Ectodermal cell (in vitro differentiated cells): ENCODE measurements around the gene NAB2.
"Not testable (repeated sequence)": the region's sequence is repeated elsewhere in the genome, so short reads cannot be mapped to it uniquely, and the experiment has no call there.

Source experiments
- H3K27ac ChIP-seq: 2 replicates; pipeline ENCODE4 v1.7.0; 2013; ENCODE audit warnings: mild to moderate bottlenecking, low read depth, low read length; ENCODE audit not compliant: insufficient read depth, poor library complexity, severe bottlenecking
- H3K27me3 ChIP-seq: 2 replicates; pipeline ENCODE4 v1.7.0; 2013; ENCODE audit warnings: mild to moderate bottlenecking, low read length; ENCODE audit not compliant: insufficient read depth, control insufficient read depth, poor library complexity, severe bottlenecking
- H3K36me3 ChIP-seq: one replicate; pipeline ENCODE4 v1.7.0; 2013; ENCODE audit warnings: low read length; ENCODE audit not compliant: control insufficient read depth, insufficient read depth
- H3K4me1 ChIP-seq: one replicate; pipeline ENCODE4 v1.7.0; 2013; ENCODE audit warnings: low read length; ENCODE audit not compliant: control insufficient read depth, insufficient read depth
- H3K4me3 ChIP-seq: 2 replicates; pipeline ENCODE4 v1.7.0; 2013; ENCODE audit warnings: low read depth, low read length, control low read depth; ENCODE audit not compliant: insufficient read depth
- H3K9me3 ChIP-seq: 2 replicates; pipeline ENCODE4 v1.7.0; 2013; ENCODE audit warnings: mild to moderate bottlenecking, low read length, moderate library complexity; ENCODE audit not compliant: control insufficient read depth
- WGBS, 2 experiments: methylation state at CpG; one replicate each; pipeline ENCODE4 v1.1.7; 2013; ENCODE audit warnings: missing lambda C conversion rate in 2 of 2; 5-methylcytosine and 5-hydroxymethylcytosine counted together

Gene NAB2

GRCh38 chr12:57048423-57049118, 40.3 kb upstream of the NAB2 start:
- no peaks in the 10 kb centered on the region for H3K4me1 ChIP-seq
- H3K27ac ChIP-seq: no peak overlapping the region
- H3K9me3 ChIP-seq: no peaks in the 10 kb centered on the region
- H3K36me3 ChIP-seq: no peaks in the 10 kb centered on the region
- WGBS, 2 experiments: 69 to 89% methylated on average over 1 of the region's 1 CpG
- H3K27me3 ChIP-seq: no peaks in the 10 kb centered on the region
- H3K4me3 ChIP-seq: no peak overlapping the region

GRCh38 chr12:57049119-57049446, 39.8 kb upstream of the NAB2 start:
- Histone ChIP-seq H3K9me3 (no peaks in the 10 kb centered on the region), H3K4me3 (no peak overlapping the region), H3K27me3 (no peaks in the 10 kb centered on the region), H3K36me3 (no peaks in the 10 kb centered on the region), H3K4me1 (no peaks in the 10 kb centered on the region), H3K27ac (no peak overlapping the region)
- WGBS, 2 experiments: 92 to 95% methylated on average over 4 of the region's 4 CpGs

GRCh38 chr12:57049890-57050289, 39.0 kb upstream of the NAB2 start, which contains the start of gene MYO1A:
MYO1A (minus strand) TSS chr12:57050129; CDS start chr12:57048323, 1,806 bp downstream.
- H3K4me1 ChIP-seq: no peaks in the 10 kb centered on the region
- no peaks in the 10 kb centered on the region for H3K27me3 ChIP-seq
- no peak within 1 kb of the TSS for H3K27ac ChIP-seq
- no peak within 1 kb of the TSS for H3K4me3 ChIP-seq
- H3K9me3 ChIP-seq: no peaks in the 10 kb centered on the region
- no peaks in the 10 kb centered on the region for H3K36me3 ChIP-seq
- WGBS, 2 experiments: 62 to 70% methylated on average over 2 of the region's 2 CpGs

- Histone ChIP-seq H3K9me3 (no peaks in the 10 kb centered on the region), H3K4me3 (no peak overlapping the region), H3K27me3 (no peaks in the 10 kb centered on the region), H3K36me3 (no peaks in the 10 kb centered on the region), H3K4me1 (no peaks in the 10 kb centered on the region), H3K27ac (no peak overlapping the region)
- WGBS, 2 experiments: 100% methylated on average over 1 of the region's 1 CpG
Measured at GRCh38 chr12:57051011-57051410, 37.9 kb upstream of the NAB2 start.

- WGBS, 2 experiments: 77 to 89% methylated on average over 3 of the region's 4 CpGs
- not testable (repeated sequence) for H3K4me1 ChIP-seq, H3K4me3 ChIP-seq, H3K9me3 ChIP-seq, H3K27me3 ChIP-seq, H3K27ac ChIP-seq
- peaks cover 11% of the 10 kb centered on the region for H3K36me3 ChIP-seq
Measured at GRCh38 chr12:57053146-57053545, 35.8 kb upstream of the NAB2 start.

GRCh38 chr12:57053901-57054300, 35.0 kb upstream of the NAB2 start:
- not testable (repeated sequence) for H3K27ac ChIP-seq, H3K9me3 ChIP-seq, H3K4me3 ChIP-seq, H3K27me3 ChIP-seq, H3K4me1 ChIP-seq
- 89 to 93% methylated on average over 3 of the region's 4 CpGs for WGBS, 2 experiments
- peaks cover 17% of the 10 kb centered on the region for H3K36me3 ChIP-seq

- no peaks in the 10 kb centered on the region for H3K9me3 ChIP-seq
- H3K27ac ChIP-seq: no peak overlapping the region
- H3K27me3 ChIP-seq: no peaks in the 10 kb centered on the region
- no peaks in the 10 kb centered on the region for H3K4me1 ChIP-seq
- H3K36me3 ChIP-seq: peaks cover 37% of the 10 kb centered on the region
- no peak overlapping the region for H3K4me3 ChIP-seq
- WGBS, 2 experiments: 87 to 92% methylated on average over 3 of the region's 3 CpGs
Measured at GRCh38 chr12:57055824-57056223, 33.1 kb upstream of the NAB2 start.

- peaks cover 37% of the 10 kb centered on the region for H3K36me3 ChIP-seq
- H3K4me1 ChIP-seq: no peaks in the 10 kb centered on the region
- H3K9me3 ChIP-seq: no peaks in the 10 kb centered on the region
- no peak overlapping the region for H3K27ac ChIP-seq
- no peaks in the 10 kb centered on the region for H3K27me3 ChIP-seq
- 94 to 98% methylated on average over 6 of the region's 6 CpGs for WGBS, 2 experiments
- no peak overlapping the region for H3K4me3 ChIP-seq
Measured at GRCh38 chr12:57057067-57057751, 31.7 kb upstream of the NAB2 start.

GRCh38 chr12:57058454-57058853, 30.5 kb upstream of the NAB2 start:
- 92 to 94% methylated on average over 1 of the region's 1 CpG for WGBS, 2 experiments

GRCh38 chr12:57063991-57064685, 24.8 kb upstream of the NAB2 start:
- Histone ChIP-seq H3K27me3 (no peaks in the 10 kb centered on the region), H3K36me3 (peaks cover 48% of the 10 kb centered on the region), H3K4me1 (no peaks in the 10 kb centered on the region), H3K4me3 (no peak overlapping the region), H3K27ac (no peak overlapping the region), H3K9me3 (no peaks in the 10 kb centered on the region)
- WGBS, 2 experiments: 81 to 97% methylated on average over 3 to 5 of the region's 5 CpGs

More at GRCh38 chr12:57058454-57058853, 30.5 kb upstream of the NAB2 start:
- no peaks in the 10 kb centered on the region for H3K27me3 ChIP-seq
- no peaks in the 10 kb centered on the region for H3K4me1 ChIP-seq
- H3K9me3 ChIP-seq: no peaks in the 10 kb centered on the region
- no peak overlapping the region for H3K4me3 ChIP-seq
- H3K27ac ChIP-seq: no peak overlapping the region
- H3K36me3 ChIP-seq: peaks cover 43% of the 10 kb centered on the region
